Measurements from ENCODE around the gene HSDL2. TPM values are rescaled to one million over a fixed set of nuclear protein-coding genes. Genes with fewer than 3 reads are reported as not detected.
"Not testable (repeated sequence)": the region's sequence is repeated elsewhere in the genome, so short reads cannot be mapped to it uniquely, and the experiment has no call there.

Gene HSDL2
- total RNA-seq, 1 donor from 2014 or later: 15.2 TPM

DNA sequence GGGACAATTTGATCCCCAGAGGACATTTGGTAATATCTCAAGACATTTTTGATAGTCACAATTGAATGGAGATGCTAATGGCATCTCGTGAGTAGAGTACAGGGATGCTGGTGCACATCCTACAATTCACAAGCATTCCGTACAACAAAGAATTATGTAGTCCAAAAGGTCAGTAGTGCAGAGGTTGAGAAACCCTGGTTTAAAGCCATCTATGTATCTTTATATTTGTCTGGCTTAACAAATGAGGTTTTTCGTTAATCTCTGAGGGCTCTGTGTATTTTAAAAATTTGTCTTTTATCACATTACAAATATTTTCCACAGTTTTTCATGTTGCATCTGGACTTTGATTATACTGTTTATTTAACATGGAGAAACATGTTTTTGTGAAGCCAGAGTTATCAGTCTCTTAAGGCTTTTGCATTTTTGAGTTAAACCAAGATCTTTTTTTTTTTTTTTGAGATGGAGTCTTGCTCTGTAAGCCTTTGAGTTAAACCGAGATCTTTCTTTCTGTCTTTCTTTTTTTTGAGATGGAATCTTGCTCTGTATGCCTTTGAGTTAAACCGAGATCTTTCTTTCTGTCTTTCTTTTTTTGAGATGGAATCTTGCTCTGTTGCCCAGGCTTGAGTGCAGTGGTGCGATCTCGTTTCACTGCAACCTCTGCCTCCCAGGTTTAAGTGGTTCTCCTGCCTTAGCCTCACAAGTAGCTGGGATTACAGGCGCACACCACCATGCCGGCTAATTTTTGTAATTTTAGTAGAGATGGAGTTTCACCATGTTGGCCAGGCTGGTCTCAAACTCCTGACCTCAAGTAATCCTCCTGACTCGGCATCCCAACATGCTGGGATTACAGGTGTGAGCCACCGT is 2.8 kb downstream of the HSDL2 start:
- Histone ChIP-seq H3K36me3 (ENCODE audit: control insufficient read depth, insufficient read depth, low read length) (no peaks in the 10 kb centered on the region), H3K4me3 (ENCODE audit: low read depth, low read length) (no peak overlapping the region), H3K27me3 (ENCODE audit: control insufficient read depth, insufficient read depth, low read length) (no peaks in the 10 kb centered on the region)
- TF ChIP-seq, protein P1, sequence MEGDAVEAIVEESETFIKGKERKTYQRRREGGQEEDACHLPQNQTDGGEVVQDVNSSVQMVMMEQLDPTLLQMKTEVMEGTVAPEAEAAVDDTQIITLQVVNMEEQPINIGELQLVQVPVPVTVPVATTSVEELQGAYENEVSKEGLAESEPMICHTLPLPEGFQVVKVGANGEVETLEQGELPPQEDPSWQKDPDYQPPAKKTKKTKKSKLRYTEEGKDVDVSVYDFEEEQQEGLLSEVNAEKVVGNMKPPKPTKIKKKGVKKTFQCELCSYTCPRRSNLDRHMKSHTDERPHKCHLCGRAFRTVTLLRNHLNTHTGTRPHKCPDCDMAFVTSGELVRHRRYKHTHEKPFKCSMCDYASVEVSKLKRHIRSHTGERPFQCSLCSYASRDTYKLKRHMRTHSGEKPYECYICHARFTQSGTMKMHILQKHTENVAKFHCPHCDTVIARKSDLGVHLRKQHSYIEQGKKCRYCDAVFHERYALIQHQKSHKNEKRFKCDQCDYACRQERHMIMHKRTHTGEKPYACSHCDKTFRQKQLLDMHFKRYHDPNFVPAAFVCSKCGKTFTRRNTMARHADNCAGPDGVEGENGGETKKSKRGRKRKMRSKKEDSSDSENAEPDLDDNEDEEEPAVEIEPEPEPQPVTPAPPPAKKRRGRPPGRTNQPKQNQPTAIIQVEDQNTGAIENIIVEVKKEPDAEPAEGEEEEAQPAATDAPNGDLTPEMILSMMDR (IDR thresholded peaks at IDR 0.05; ENCODE audit: insufficient read depth, low read length, poor library complexity, severe bottlenecking): no peak
- no peak for DNase-seq (ENCODE audit: low read depth)

DNA sequence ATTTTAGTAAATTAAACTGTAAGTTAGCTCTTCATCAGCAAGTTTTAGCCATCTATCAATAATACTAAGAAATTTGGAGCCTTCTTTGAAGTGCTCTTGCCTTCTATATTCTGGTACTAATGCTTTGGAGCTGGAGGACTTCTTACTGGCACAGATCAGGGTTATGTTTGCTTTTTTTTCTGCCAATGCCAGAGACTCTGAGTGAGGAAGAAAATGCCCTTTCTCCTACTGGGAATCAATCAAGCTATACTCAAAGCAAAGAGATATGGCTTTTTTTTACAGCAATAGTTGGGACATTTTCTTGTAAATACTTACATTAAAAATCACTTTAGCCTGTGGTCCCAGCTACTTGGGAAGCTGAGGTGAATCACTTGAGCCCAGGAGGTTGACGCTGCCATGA is 4.3 kb downstream of the HSDL2 start:
- Histone ChIP-seq H3K27me3 (ENCODE audit: control insufficient read depth, insufficient read depth, low read length) (no peaks in the 10 kb centered on the region), H3K4me3 (ENCODE audit: low read depth, low read length) (no peak overlapping the region), H3K36me3 (ENCODE audit: control insufficient read depth, insufficient read depth, low read length) (no peaks in the 10 kb centered on the region)
- no peak for DNase-seq (ENCODE audit: low read depth)
- TF ChIP-seq, protein P1 (IDR thresholded peaks at IDR 0.05; ENCODE audit: insufficient read depth, low read length, poor library complexity, severe bottlenecking): no peak

DNA sequence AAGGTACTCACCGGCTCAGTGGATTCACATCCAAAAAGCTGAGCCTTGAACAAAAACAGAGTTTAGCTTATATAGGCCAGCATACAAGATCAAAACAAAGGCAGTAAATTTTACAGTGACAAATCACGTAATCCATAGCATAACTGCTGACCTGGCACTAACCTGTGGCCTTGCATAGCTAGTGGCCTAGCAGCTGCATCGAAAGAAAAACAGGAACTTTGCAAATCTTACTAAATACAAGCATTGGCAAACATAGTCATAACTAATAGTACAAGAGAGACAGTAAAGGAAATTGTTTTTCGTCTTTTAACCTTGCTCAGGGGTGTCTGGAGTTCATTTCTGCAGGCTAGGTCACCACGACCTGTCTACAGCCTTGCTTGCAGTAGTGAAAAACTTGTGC is 4.8 kb downstream of the HSDL2 start:
- Histone ChIP-seq H3K27me3 (ENCODE audit: control insufficient read depth, insufficient read depth, low read length) (no peaks in the 10 kb centered on the region), H3K4me3 (ENCODE audit: low read depth, low read length) (no peak overlapping the region), H3K36me3 (ENCODE audit: control insufficient read depth, insufficient read depth, low read length) (no peaks in the 10 kb centered on the region)
- no peak for DNase-seq (ENCODE audit: low read depth)
- TF ChIP-seq, protein P1 (IDR thresholded peaks at IDR 0.05; ENCODE audit: insufficient read depth, low read length, poor library complexity, severe bottlenecking): no peak

- Histone ChIP-seq H3K4me3 (ENCODE audit: low read depth, low read length) (no peak overlapping the region), H3K27me3 (ENCODE audit: control insufficient read depth, insufficient read depth, low read length) (no peaks in the 10 kb centered on the region), H3K36me3 (ENCODE audit: control insufficient read depth, insufficient read depth, low read length) (no peaks in the 10 kb centered on the region)
- no peak for DNase-seq (ENCODE audit: low read depth)
- TF ChIP-seq, protein P1 (IDR thresholded peaks at IDR 0.05; ENCODE audit: insufficient read depth, low read length, poor library complexity, severe bottlenecking): no peak
Measured at GRCh38 chr9:112387115-112387514, 7.2 kb downstream of the HSDL2 start.

- not testable (repeated sequence) for DNase-seq (ENCODE audit: low read depth); H3K36me3 ChIP-seq (ENCODE audit: control insufficient read depth, insufficient read depth, low read length); H3K4me3 ChIP-seq (ENCODE audit: low read depth, low read length); H3K27me3 ChIP-seq (ENCODE audit: control insufficient read depth, insufficient read depth, low read length)
Measured at GRCh38 chr9:112389897-112390296, 10.0 kb downstream of the HSDL2 start.

DNA sequence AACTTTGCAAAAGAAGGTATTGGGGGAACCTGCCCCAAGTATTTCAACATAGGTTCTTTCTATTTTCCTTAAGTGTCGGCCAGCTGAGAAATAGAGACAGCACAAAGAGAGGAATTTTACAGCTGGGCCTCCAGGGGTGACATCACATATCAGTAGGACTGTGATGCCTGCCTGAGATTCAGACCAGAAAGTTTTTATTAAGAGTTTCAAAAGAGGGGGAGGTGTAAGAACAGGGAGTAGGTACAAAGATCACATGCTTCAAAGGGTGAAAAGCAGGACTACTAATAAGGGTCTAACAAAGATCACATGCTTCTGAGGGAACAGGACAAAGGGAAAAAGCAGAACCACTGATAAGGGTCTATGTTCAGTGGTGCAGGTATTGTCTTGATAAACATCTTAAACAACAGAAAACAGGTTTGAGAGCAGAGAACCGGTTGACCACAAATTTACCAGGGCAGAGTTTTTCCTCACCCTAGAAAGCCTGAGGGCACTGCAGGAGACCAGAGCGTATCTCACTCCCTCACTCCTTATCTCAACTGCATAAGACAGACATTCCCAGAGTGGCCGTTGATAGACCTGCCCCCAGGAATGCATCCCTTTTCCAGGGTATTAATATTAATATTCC is 12.1 kb downstream of the HSDL2 start:
- not testable (repeated sequence) for H3K27me3 ChIP-seq (ENCODE audit: control insufficient read depth, insufficient read depth, low read length); H3K36me3 ChIP-seq (ENCODE audit: control insufficient read depth, insufficient read depth, low read length); DNase-seq (ENCODE audit: low read depth); H3K4me3 ChIP-seq (ENCODE audit: low read depth, low read length)

- H3K27me3 ChIP-seq (ENCODE audit: control insufficient read depth, insufficient read depth, low read length); H3K4me3 ChIP-seq (ENCODE audit: low read depth, low read length); H3K36me3 ChIP-seq (ENCODE audit: control insufficient read depth, insufficient read depth, low read length); DNase-seq (ENCODE audit: low read depth): not testable (repeated sequence)
Measured at GRCh38 chr9:112393146-112393545, 13.2 kb downstream of the HSDL2 start.

Measured in kidney epithelial cell (primary cell).